ENCODE measurements around the gene ADORA2A.

The ADORA2A gene

DNA sequence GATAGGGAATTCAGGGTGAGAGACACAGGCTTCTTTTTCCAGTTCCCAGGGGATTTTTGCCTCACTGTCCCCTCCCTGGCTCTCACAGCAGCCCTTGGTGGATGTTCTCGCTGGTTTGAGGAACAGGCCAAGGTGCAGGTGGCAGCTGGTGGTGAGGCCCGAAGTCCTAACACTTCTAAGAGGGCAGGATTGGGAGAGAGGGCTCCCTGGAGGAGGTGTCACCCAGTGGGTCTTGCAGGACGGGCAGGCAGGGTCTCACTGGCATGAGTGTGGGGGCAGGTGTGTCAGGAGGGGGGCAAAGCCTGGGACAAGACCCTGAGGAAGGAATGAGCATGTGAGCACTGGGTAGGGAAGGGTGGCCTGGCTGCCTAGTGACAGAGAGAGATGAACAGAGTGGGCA is 9.2 kb downstream of the ADORA2A start:
- no peak overlapping the region for H3K4me3 ChIP-seq (ENCODE audit: insufficient read depth, low read length, poor library complexity, severe bottlenecking)
- H3K4me2 ChIP-seq (ENCODE audit: low read depth, low read length, poor library complexity, severe bottlenecking), result peak overlapping the region; percentile 43

DNA sequence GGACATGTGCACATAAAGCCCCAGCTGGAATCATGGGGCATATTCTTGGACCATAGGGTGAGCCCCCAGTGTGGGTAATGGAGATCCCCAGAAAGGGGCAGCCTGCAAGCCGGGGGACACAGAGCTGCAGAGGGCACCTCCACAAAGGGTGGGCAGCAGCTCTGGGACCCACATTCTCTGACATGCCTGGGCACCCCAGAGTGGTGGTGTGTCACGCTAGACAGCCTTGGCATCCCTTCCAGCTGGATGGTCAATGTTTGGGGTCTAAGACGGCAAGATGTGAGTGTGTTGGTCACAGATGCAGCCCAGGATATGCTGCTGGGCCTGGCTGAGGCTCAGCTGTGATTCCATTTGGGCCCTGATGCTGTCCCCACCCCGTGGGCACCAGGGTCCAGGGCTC is 9.7 kb downstream of the ADORA2A start:
- H3K9ac ChIP-seq (ENCODE audit: low read length), result peak overlapping the region; percentile 32
- peaks cover 28% of the 10 kb centered on the region for H3K79me2 ChIP-seq (ENCODE audit: insufficient read depth, low read length)
- no peaks in the 10 kb centered on the region for H3K9me3 ChIP-seq (ENCODE audit: insufficient read depth, low read length)
- H2AFZ ChIP-seq (ENCODE audit: low read depth, low read length, severe bottlenecking), result no peak overlapping the region
- H3K9me2 ChIP-seq (replicated peaks; ENCODE audit: insufficient read depth, low read length), result no peaks in the 10 kb centered on the region
- H3K4me2 ChIP-seq (ENCODE audit: low read depth, low read length, poor library complexity, severe bottlenecking), result peak overlapping the region; percentile 43
- TF ChIP-seq EZH2phosphoT487 (conservative IDR thresholded peaks at IDR 0.05; ENCODE audit: low read length) (no peak), CTCF (IDR thresholded peaks at IDR 0.05; ENCODE audit: insufficient read depth, low read length, poor library complexity, severe bottlenecking) (no peak)
- no peak overlapping the region for H3K4me3 ChIP-seq (ENCODE audit: insufficient read depth, low read length, poor library complexity, severe bottlenecking)
- H3K36me3 ChIP-seq (ENCODE audit: low read length), result no peaks in the 10 kb centered on the region
- peaks cover 42% of the 10 kb centered on the region for H3F3A ChIP-seq (ENCODE audit: insufficient read depth)
- H3K27ac ChIP-seq (ENCODE audit: low read depth, low read length), result peak overlapping the region; percentile 99
- H4K20me1 ChIP-seq (ENCODE audit: low read depth, low read length), result no peaks in the 10 kb centered on the region
- no peaks in the 10 kb centered on the region for H3K27me3 ChIP-seq (ENCODE audit: low read length)

More for the DNA sequence above, 9.2 kb downstream of the ADORA2A start:
- Histone ChIP-seq H3F3A (ENCODE audit: insufficient read depth) (peaks cover 42% of the 10 kb centered on the region), H3K27me3 (ENCODE audit: low read length) (no peaks in the 10 kb centered on the region), H3K27ac (ENCODE audit: low read depth, low read length) (peak overlapping the region; percentile 99), H4K20me1 (ENCODE audit: low read depth, low read length) (no peaks in the 10 kb centered on the region), H3K9ac (ENCODE audit: low read length) (peak overlapping the region; percentile 32), H2AFZ (ENCODE audit: low read depth, low read length, severe bottlenecking) (no peak overlapping the region), H3K9me3 (ENCODE audit: insufficient read depth, low read length) (no peaks in the 10 kb centered on the region), H3K36me3 (ENCODE audit: low read length) (no peaks in the 10 kb centered on the region), H3K9me2 (replicated peaks; ENCODE audit: insufficient read depth, low read length) (no peaks in the 10 kb centered on the region), H3K79me2 (ENCODE audit: insufficient read depth, low read length) (peaks cover 30% of the 10 kb centered on the region)
- TF ChIP-seq CTCF (IDR thresholded peaks at IDR 0.05; ENCODE audit: insufficient read depth, low read length, poor library complexity, severe bottlenecking) (no peak), EZH2phosphoT487 (conservative IDR thresholded peaks at IDR 0.05; ENCODE audit: low read length) (no peak)

- peak overlapping the region; percentile 43 for H3K4me2 ChIP-seq (ENCODE audit: low read depth, low read length, poor library complexity, severe bottlenecking)
- H4K20me1 ChIP-seq (ENCODE audit: low read depth, low read length), result no peaks in the 10 kb centered on the region
- H3K27me3 ChIP-seq (ENCODE audit: low read length), result no peaks in the 10 kb centered on the region
- no peaks in the 10 kb centered on the region for H3K36me3 ChIP-seq (ENCODE audit: low read length)
- H3F3A ChIP-seq (ENCODE audit: insufficient read depth), result peaks cover 37% of the 10 kb centered on the region
- no peak overlapping the region for H2AFZ ChIP-seq (ENCODE audit: low read depth, low read length, severe bottlenecking)
- peaks cover 24% of the 10 kb centered on the region for H3K79me2 ChIP-seq (ENCODE audit: insufficient read depth, low read length)
- peak overlapping the region; percentile 99 for H3K27ac ChIP-seq (ENCODE audit: low read depth, low read length)
- no peak overlapping the region for H3K4me3 ChIP-seq (ENCODE audit: insufficient read depth, low read length, poor library complexity, severe bottlenecking)
- peak overlapping the region; percentile 32 for H3K9ac ChIP-seq (ENCODE audit: low read length)
- no peaks in the 10 kb centered on the region for H3K9me3 ChIP-seq (ENCODE audit: insufficient read depth, low read length)
- H3K9me2 ChIP-seq (replicated peaks; ENCODE audit: insufficient read depth, low read length), result no peaks in the 10 kb centered on the region
- TF ChIP-seq EZH2phosphoT487 (conservative IDR thresholded peaks at IDR 0.05; ENCODE audit: low read length), result no peak
- TF ChIP-seq CTCF (IDR thresholded peaks at IDR 0.05; ENCODE audit: insufficient read depth, low read length, poor library complexity, severe bottlenecking), result peak; percentile 31
Observed at GRCh38 chr22:24437741-24438328, 10.4 kb downstream of the ADORA2A start.
